Astrocyte of the spinal cord (primary cell): Measurements from ENCODE around the gene TNKS1BP1.

ENCODE experiments used
- DNase-seq: peaks from one replicate; pipeline ENCODE4 v3.0.0; 2011; ENCODE audit warnings: low read depth, low spot score
- H3K4me3 ChIP-seq: 2 replicates; pipeline ENCODE4 v1.5.1; 2011; ENCODE audit warnings: low read depth, mild to moderate bottlenecking, low read length, moderate library complexity
- CTCF ChIP-seq: IDR thresholded peaks from 2 replicates; pipeline ENCODE4 v1.5.1; 2012; ENCODE audit warnings: low read depth, mild to moderate bottlenecking, low read length, inconsistent platforms
- in situ Hi-C: cut with HindIII; loops from 2 replicates; pipeline ENCODE4 v1.10.0; 2017; ENCODE audit warnings: low sequenced_read_pairs

The TNKS1BP1 gene

GRCh38 chr11:57303990-57304579 is 20.7 kb downstream of the TNKS1BP1 start:
- H3K4me3 ChIP-seq, result no peak overlapping the region
- no peak for DNase-seq
- in situ Hi-C loops, result no loop called here
- no peak for TF ChIP-seq CTCF

- no peak for DNase-seq
- in situ Hi-C loops, result no loop called here
- no peak overlapping the region for H3K4me3 ChIP-seq
- TF ChIP-seq CTCF, result no peak
Observed at GRCh38 chr11:57303280-57303989, 21.3 kb downstream of the TNKS1BP1 start.

GRCh38 chr11:57302489-57302888 is 22.3 kb downstream of the TNKS1BP1 start:
- in situ Hi-C loops, result no loop called here
- no peak for DNase-seq
- no peak for TF ChIP-seq CTCF
- no peak overlapping the region for H3K4me3 ChIP-seq

- TF ChIP-seq CTCF, result no peak
- DNase-seq, result no peak
- H3K4me3 ChIP-seq, result no peak overlapping the region
- in situ Hi-C loops, result no loop called here
Observed at GRCh38 chr11:57301711-57302423, 22.9 kb downstream of the TNKS1BP1 start.

- H3K4me3 ChIP-seq, result no peak overlapping the region
- in situ Hi-C loops, result no loop called here
- no peak for TF ChIP-seq CTCF
- no peak for DNase-seq
Observed at GRCh38 chr11:57300785-57301184, 24.0 kb downstream of the TNKS1BP1 start.

GRCh38 chr11:57299150-57299737 is 25.5 kb downstream of the TNKS1BP1 start:
- in situ Hi-C loops, result no loop called here
- no peak for TF ChIP-seq CTCF
- no peak for DNase-seq
- H3K4me3 ChIP-seq, result no peak overlapping the region
